NCI-H2107 treated with DMSO at 0.1 percent for 48 hours (cell line): ENCODE measurements around the gene GAGE12J.
"Not testable (repeated sequence)": the region's sequence is repeated elsewhere in the genome, so short reads cannot be mapped to it uniquely, and the experiment has no call there.

Source experiments
- DNase-seq: peaks from one replicate; lab custom pipeline; 2025; ENCODE audit not compliant: unreplicated experiment; lab: John Stamatoyannopoulos, UW

GAGE12J gene

DNA sequence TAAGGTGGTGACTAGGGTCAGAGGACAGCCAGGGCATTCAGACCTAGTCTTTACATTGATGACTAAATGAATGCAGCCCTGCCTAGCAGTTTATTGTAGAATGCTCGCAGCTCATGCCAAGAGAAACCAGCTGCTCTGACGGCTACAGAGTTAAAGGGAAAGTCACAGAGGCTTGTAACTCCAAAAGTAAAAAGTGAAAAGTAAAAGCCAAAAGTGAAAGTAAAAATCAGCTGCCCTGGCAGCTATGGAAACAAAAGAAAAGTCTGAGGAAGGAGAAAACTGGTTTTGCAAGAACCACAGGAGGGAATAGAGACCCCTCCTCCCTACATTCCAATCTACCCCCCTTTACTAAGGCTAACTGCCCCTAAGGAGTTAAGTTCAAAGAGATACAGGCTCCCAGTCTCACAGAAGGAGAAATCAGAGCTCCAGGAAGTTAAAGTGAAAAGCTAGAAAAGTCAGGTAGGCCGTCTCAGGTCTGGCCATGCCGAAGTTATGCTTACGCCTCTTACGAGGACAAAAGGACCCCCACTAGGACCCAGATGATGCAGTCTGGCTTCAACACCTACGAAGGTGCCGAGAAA lies 12.3 kb upstream of the GAGE12J start:
- no peak for DNase-seq

DNA sequence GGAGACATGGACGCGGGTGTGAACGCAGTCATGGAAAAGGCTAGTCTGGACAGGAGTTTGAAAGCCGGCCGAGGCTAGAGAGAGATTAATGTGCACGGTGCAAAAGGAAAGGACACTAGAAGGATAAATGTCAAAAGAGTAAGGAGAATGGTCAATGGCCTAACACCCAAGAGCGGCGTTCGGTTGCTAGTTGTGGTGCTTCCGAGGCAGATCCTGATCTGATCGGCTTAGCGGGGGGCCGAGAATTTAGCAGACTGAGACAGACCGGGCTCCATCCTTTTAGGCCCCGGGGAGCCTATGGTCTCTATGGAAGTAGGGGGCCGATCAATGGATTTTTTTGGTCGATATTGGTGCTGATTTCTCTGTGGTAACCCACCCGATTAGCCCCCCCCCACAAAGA lies 11.5 kb upstream of the GAGE12J start:
- no peak for DNase-seq

DNA sequence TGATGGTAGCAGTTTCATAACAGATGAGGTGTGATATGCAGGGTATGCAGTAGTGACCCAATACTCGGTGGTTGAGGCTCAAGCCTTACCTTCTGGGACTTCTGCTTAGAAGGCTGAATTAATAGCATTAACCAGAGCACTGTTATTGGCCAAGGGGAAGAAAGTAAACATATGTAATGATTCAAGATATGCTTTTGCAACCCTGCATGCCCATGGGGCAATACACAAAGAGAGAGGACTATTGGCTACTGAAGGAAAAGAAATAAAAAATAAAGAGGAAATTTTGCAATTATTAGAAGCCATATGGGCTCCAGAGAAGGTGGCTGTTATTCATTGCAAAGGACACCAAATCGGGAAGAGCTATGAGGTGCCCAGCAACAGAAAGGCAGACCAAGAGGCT lies 9.7 kb upstream of the GAGE12J start:
- DNase-seq = no peak

DNA sequence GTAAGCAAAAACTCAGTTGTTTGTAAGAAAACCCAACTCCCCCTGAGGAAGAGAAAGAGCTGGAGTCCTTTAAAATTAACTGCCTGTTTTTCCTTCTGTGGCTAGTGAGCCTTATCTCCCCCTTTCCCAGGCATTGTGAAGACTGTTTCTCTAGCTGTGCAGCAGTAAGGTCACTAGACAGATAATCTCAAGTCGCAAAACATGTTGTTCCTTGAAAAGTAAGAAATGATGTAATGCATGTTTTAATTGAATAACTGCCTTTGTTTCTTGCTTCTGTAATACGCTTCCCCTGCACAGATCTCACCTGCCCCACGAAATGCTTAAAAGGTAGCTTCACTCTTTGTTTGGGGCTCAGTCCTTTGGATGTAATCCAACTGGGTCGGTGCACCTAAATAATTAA lies 5.8 kb upstream of the GAGE12J start:
- no peak for DNase-seq

DNA sequence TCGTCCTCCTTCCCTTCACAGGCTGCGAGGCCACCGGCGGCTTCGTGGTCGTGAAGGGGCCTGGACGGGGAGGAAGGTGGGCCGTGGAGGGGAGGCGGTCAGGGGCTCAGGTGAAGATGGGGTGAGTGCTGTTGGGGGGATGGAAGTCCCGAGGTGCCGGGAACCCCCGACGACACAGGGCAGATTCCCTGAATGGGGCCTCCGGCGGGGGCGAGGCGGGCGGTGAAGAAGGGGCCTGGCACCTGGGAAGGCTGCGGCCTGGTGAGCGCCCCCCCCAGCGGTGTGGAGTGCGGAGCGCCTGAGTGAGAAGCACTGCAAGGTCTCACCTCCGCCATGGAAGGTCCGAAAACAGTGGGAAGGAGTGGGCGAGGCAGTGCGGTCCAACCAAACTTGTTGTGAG lies 429 bp downstream of the GAGE12J start:
- DNase-seq = not testable (repeated sequence)

DNA sequence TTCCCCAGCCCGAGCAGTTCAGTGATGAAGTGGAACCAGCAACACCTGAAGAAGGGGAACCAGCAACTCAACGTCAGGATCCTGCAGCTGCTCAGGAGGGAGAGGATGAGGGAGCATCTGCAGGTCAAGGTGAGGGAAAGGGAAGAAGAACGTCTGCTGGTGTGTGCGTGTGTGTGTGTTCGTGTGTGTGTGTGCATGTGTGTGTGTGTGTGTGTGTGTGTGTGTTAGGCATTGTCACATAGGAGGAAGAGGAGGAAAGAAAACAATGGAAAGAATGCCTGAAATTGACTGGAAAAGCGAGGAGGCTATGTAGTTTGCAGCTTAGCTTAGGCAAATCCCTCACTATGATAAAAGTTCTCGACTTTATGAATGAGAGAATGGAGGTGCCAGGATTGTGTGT lies 1.9 kb downstream of the GAGE12J start:
- DNase-seq = not testable (repeated sequence)

DNA sequence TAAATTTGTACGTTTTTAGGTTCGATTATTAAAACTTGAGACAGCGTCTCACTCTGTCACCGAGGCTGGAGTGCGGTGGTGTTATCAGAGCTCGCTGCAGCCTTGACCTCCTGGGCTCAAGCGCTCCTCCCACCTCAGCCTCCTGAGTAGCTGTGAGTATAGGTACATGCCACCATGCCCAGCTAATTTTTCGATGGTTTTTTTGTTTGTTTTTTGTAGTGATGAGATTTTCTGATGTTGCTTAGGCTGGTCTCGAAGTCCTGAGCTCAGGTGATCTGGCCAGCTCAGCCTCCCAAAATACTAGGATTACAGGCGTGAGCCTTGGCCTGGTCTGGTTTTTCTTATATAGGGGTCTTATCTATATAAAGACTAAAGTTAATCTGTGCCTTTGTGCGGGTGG lies 8.6 kb downstream of the GAGE12J start:
- DNase-seq = not testable (repeated sequence)

DNA sequence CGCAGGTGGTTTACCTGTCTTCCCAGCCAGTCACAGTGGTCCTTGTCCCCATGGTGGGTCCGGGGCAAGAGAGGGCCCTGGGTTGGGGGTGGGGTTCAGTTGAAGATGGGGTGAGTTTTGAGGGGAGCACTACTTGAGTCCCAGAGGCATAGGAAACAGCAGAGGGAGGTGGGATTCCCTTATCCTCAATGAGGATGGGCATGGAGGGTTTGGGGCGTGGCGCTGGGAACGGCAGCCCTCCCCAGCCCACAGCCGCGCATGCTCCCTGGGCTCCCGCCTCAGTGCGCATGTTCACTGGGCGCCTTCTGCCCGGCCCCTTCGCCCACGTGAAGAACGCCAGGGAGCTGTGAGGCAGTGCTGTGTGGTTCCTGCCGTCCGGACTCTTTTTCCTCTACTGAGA lies 9.4 kb downstream of the GAGE12J start, which contains the start of gene GAGE13:
Gene GAGE13, plus strand, starts transcription at position 301 of the 400 bp plus-strand sequence. CDS start 1,156 bp downstream, outside the sequence.
- not testable (repeated sequence) for DNase-seq

DNA sequence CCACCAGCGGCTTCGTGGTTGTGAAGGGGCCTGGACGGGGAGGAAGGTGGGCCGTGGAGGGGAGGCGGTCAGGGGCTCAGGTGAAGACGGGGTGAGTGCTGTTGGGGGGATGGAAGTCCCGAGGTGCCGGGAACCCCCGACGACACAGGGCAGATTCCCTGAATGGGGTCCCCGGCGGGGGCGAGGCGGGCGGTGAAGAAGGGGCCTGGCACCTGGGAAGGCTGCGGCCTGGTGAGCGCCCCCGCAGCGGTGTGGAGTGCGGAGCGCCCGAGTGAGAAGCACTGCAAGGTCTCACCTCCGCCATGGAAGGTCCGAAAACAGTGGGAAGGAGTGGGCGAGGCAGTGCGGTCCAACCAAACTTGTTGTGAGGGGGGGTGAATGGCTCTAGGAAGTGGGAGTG lies 10.0 kb downstream of the GAGE12J start:
- DNase-seq = not testable (repeated sequence)

DNA sequence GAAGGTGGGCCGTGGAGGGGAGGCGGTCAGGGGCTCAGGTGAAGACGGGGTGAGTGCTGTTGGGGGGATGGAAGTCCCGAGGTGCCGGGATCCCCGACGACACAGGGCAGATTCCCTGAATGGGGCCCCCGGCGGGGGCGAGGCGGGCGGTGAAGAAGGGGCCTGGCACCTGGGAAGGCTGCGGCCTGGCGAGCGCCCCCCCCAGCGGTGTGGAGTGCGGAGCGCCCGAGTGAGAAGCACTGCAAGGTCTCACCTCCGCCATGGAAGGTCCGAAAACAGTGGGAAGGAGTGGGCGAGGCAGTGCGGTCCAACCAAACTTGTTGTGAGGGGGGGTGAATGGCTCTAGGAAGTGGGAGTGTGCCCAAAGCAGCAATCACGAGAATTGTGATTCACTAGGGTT lies 19.6 kb downstream of the GAGE12J start:
- not testable (repeated sequence) for DNase-seq

DNA sequence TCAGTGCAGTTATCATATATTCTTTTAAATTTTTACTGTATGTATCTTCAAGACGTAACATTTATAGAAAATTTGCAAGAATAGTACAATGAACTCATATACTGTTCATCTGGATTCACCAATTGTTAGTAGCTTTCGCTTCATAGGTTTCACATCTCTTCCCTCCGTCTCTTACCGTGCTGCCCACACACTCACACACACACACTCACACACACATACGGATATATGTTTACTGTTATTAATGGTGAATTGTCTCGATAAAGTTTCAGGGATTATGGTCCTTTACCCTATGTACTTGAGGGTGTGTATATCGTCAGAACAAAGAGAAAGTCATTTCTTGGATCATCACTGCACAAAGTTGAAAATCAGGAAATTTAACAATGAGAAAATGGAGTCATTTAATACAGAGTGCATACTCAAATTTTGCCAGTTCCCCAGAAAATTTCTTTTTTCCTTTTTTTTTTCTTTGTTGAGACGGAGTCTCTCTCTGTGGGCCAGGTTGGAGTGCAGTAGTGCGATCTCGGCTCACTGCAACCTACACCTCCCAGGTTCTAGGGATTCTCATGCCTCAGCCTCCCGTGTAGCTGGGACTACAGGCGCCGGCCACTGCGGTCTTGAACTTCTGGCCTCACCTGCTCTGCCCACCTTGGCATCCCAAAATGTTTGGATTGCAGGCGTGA lies 22.8 kb downstream of the GAGE12J start:
- DNase-seq = not testable (repeated sequence)

DNA sequence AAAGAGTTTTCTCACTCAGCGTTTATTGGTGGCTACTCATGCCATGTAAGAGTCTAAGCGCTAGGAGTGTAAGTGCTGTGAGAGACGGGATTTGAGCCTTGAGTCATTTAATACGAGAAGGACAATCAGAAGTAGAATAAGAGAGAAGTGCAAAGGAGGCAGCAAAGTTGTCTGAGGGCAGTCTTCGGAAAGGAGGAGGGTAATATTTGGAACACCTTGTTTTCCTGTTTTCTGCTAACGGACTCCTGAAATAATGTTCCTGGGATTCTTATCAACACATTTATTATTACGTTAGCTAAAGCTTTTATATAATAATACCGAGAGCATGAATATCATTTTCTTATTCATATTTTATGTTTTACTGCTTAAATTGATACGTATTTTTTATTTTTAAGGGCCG lies 23.6 kb downstream of the GAGE12J start:
- not testable (repeated sequence) for DNase-seq

DNA sequence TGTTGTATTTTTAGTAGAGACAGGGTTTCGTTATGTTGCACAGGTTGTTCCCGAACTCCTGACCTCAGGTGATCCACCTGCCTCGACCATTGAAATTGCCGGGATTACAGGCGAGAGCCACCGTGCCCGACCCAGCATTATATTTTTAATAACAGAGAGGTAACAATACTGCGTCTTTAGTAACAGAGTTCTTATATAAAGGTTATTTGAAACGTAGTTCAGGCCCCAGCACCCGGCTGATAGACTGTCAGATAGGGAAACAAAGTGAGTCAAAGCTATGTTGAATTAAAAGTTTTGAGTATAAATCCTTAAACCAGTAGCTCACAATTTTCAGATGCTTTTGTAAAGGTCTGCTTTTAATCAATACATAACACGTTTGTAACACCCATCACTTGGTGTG lies 24.3 kb downstream of the GAGE12J start:
- DNase-seq = not testable (repeated sequence)
